Left kidney (tissue), 1 donor: ENCODE results near the gene PLAAT3. TPM values are rescaled to one million over a fixed set of nuclear protein-coding genes. Genes with fewer than 3 reads are reported as not detected.

ENCODE experiments used
- polyA plus RNA-seq: library from polyadenylated mRNA; unstranded; fragments of 120-200 nt; gene quantifications from one replicate; pipeline ENCODE4 v1.2.1, GENCODE V29; 2013; ENCODE audit not compliant: insufficient read length

The PLAAT3 gene
- polyA plus RNA-seq, 1 donor = 15.1 TPM

Other genes starting within 250 kb of the PLAAT3 start
- gene SLC22A9, start 244.6 kb downstream of the PLAAT3 start, polyA plus RNA-seq = not detected
- 0.50 TPM for gene PLAAT5, start 123.3 kb downstream of the PLAAT3 start, polyA plus RNA-seq
- not detected for gene LGALS12, start 108.3 kb downstream of the PLAAT3 start, polyA plus RNA-seq
- 8.2 TPM for gene PLAAT4, start 77.6 kb downstream of the PLAAT3 start, polyA plus RNA-seq
- 0.88 TPM for gene PLAAT2, start 51.1 kb downstream of the PLAAT3 start, polyA plus RNA-seq
- gene ATL3, start 56.9 kb upstream of the PLAAT3 start, polyA plus RNA-seq = 20.9 TPM
- gene RTN3, start 67.1 kb upstream of the PLAAT3 start, polyA plus RNA-seq = 184 TPM
- 40.9 TPM for gene ZFTA, start 154.3 kb upstream of the PLAAT3 start, polyA plus RNA-seq
- 31.3 TPM for gene SPINDOC, start 199.0 kb upstream of the PLAAT3 start, polyA plus RNA-seq
- 38.0 TPM for gene MARK2, start 224.7 kb upstream of the PLAAT3 start, polyA plus RNA-seq